ENCODE measurements around the gene PTRHD1. TPM values are rescaled to one million over a fixed set of nuclear protein-coding genes. Genes with fewer than 3 reads are reported as not detected.

Gene PTRHD1
- total and polyA plus RNA-seq, 2 donors (not counting 1 experiment from before 2014, with no cell fraction given): 26.3 to 29.9 TPM

GRCh38 chr2:24819442-24820174, 26.4 kb upstream of the PTRHD1 start:
- H3K4me3 ChIP-seq (replicated peaks in 1 of 4; ENCODE audit: control extremely low read depth in 1 of 4, insufficient read depth in 1 of 4, low read depth in 3 of 4, low read length in 4 of 4): no peak overlapping the region
- peaks cover 2% of the 10 kb centered on the region for H3K4me1 ChIP-seq (ENCODE audit: control insufficient read depth, extremely low read depth, insufficient read depth, low read length)
- H2AFZ ChIP-seq (ENCODE audit: low read length): no peak overlapping the region
- no peaks in the 10 kb centered on the region for H3K27me3 ChIP-seq (ENCODE audit: control insufficient read depth, insufficient read depth, low read length)
- TF ChIP-seq EZH2 (IDR thresholded peaks at IDR 0.05; ENCODE audit: low read length, missing control alignments): no peak
- TF ChIP-seq CTCF (conservative IDR thresholded peaks at IDR 0.05 in 1 of 2, IDR thresholded peaks at IDR 0.05 in 1 of 2; ENCODE audit: low read depth in 1 of 2, low read length in 2 of 2): no peak
- peak overlapping the region; percentile 8 for H3K27ac ChIP-seq (ENCODE audit: insufficient read depth, low read length)
- peaks cover 5% of the 10 kb centered on the region for H3K79me2 ChIP-seq (ENCODE audit: control insufficient read depth, insufficient read depth, low read length)
- H3K9ac ChIP-seq (ENCODE audit: insufficient read depth, low read length): no peak overlapping the region
- no peaks in the 10 kb centered on the region for H4K20me1 ChIP-seq (ENCODE audit: control insufficient read depth, extremely low read depth, insufficient read depth, low read length)
- no peak overlapping the region for H3K4me2 ChIP-seq (ENCODE audit: extremely low read depth, insufficient read depth, low read length)
- H3K36me3 ChIP-seq (ENCODE audit: control insufficient read depth, insufficient read depth, low read length): peaks cover 23% of the 10 kb centered on the region
- no peak for DNase-seq (ENCODE audit: low read depth in 2 of 2)
- no peaks in the 10 kb centered on the region for H3K9me3 ChIP-seq (ENCODE audit: control insufficient read depth, insufficient read depth, low read depth, low read length)

GRCh38 chr2:24818721-24819167, 25.6 kb upstream of the PTRHD1 start:
- Histone ChIP-seq H3K79me2 (ENCODE audit: control insufficient read depth, insufficient read depth, low read length) (peaks cover 12% of the 10 kb centered on the region), H3K27ac (ENCODE audit: insufficient read depth, low read length) (peak overlapping the region; percentile 4), H3K4me1 (ENCODE audit: control insufficient read depth, extremely low read depth, insufficient read depth, low read length) (peaks cover 2% of the 10 kb centered on the region), H3K4me3 (replicated peaks in 1 of 4; ENCODE audit: control extremely low read depth in 1 of 4, insufficient read depth in 1 of 4, low read depth in 3 of 4, low read length in 4 of 4) (no peak overlapping the region), H3K9ac (ENCODE audit: insufficient read depth, low read length) (no peak overlapping the region), H2AFZ (ENCODE audit: low read length) (no peak overlapping the region), H3K27me3 (ENCODE audit: control insufficient read depth, insufficient read depth, low read length) (no peaks in the 10 kb centered on the region), H3K36me3 (ENCODE audit: control insufficient read depth, insufficient read depth, low read length) (peaks cover 20% of the 10 kb centered on the region), H3K9me3 (ENCODE audit: control insufficient read depth, insufficient read depth, low read depth, low read length) (no peaks in the 10 kb centered on the region), H3K4me2 (ENCODE audit: extremely low read depth, insufficient read depth, low read length) (no peak overlapping the region), H4K20me1 (ENCODE audit: control insufficient read depth, extremely low read depth, insufficient read depth, low read length) (no peaks in the 10 kb centered on the region)
- no peak for TF ChIP-seq CTCF (conservative IDR thresholded peaks at IDR 0.05 in 1 of 2, IDR thresholded peaks at IDR 0.05 in 1 of 2; ENCODE audit: low read depth in 1 of 2, low read length in 2 of 2)
- TF ChIP-seq EZH2 (IDR thresholded peaks at IDR 0.05; ENCODE audit: low read length, missing control alignments): no peak
- DNase-seq (ENCODE audit: low read depth in 2 of 2): peak; percentile 31 to 73

- H3K4me2 ChIP-seq (ENCODE audit: extremely low read depth, insufficient read depth, low read length): no peak overlapping the region
- no peaks in the 10 kb centered on the region for H3K27me3 ChIP-seq (ENCODE audit: control insufficient read depth, insufficient read depth, low read length)
- H3K4me1 ChIP-seq (ENCODE audit: control insufficient read depth, extremely low read depth, insufficient read depth, low read length): peaks cover 2% of the 10 kb centered on the region
- H3K36me3 ChIP-seq (ENCODE audit: control insufficient read depth, insufficient read depth, low read length): peaks cover 19% of the 10 kb centered on the region
- H3K79me2 ChIP-seq (ENCODE audit: control insufficient read depth, insufficient read depth, low read length): peaks cover 29% of the 10 kb centered on the region
- no peaks in the 10 kb centered on the region for H4K20me1 ChIP-seq (ENCODE audit: control insufficient read depth, extremely low read depth, insufficient read depth, low read length)
- no peak for TF ChIP-seq EZH2 (IDR thresholded peaks at IDR 0.05; ENCODE audit: low read length, missing control alignments)
- no peak for TF ChIP-seq CTCF (conservative IDR thresholded peaks at IDR 0.05 in 1 of 2, IDR thresholded peaks at IDR 0.05 in 1 of 2; ENCODE audit: low read depth in 1 of 2, low read length in 2 of 2)
- no peak overlapping the region for H3K4me3 ChIP-seq (replicated peaks in 1 of 4; ENCODE audit: control extremely low read depth in 1 of 4, insufficient read depth in 1 of 4, low read depth in 3 of 4, low read length in 4 of 4)
- H3K9me3 ChIP-seq (ENCODE audit: control insufficient read depth, insufficient read depth, low read depth, low read length): no peaks in the 10 kb centered on the region
- H3K9ac ChIP-seq (ENCODE audit: insufficient read depth, low read length): no peak overlapping the region
- H3K27ac ChIP-seq (ENCODE audit: insufficient read depth, low read length): peak overlapping the region; percentile 14
- no peak overlapping the region for H2AFZ ChIP-seq (ENCODE audit: low read length)
- peak; percentile 81 to 94 for DNase-seq (ENCODE audit: low read depth in 2 of 2)
Measured at GRCh38 chr2:24816884-24817283, 23.7 kb upstream of the PTRHD1 start.
